K562 (cell line): ENCODE measurements around the gene KTI12. TPM values are rescaled to one million over a fixed set of nuclear protein-coding genes. Genes with fewer than 3 reads are reported as not detected.
A peak's percentile ranks its signal among the peaks of the same experiment; 100 is the strongest.

Experiments
- ATAC-seq: fragments of 200-7000 bp; cut with Tn5 transposase; 3 replicates; pipeline ENCODE4 v1.9.1; 2020; ENCODE audit warnings: moderate library complexity
- BruUV-seq: library from RNA; stranded (reverse); fragments of 400-500 nt; replicated peaks from 2 replicates; lab custom pipeline; 2021; lab: Mats Ljungman, UMichigan
- CTCF ChIA-PET: fragments of 300-600 bp; formaldehyde crosslinking; extraction: SDS; loops from one replicate; lab custom pipeline; 2021; ENCODE audit warnings: low intra/inter-chr PET ratio; lab: Yijun Ruan, JAX
- POLR2A ChIA-PET: fragments of 300-600, 350-650 bp; sonication (Branson Sonifier 250); formaldehyde crosslinking; extraction: SDS; loops from one replicate; lab custom pipeline; 2021; ENCODE audit warnings: antibody characterized with exemption, inconsistent platforms; lab: Yijun Ruan, JAX
- DNase-seq, 4 experiments: peaks; one replicate each; pipeline versions ENCODE4 v3.0.0 to v3.0.0-alpha.2; 2011 to 2018; ENCODE audit warnings: low spot score in 3 of 4, mixed read lengths in 3 of 4; ENCODE audit errors: extremely low read depth in 1 of 4
- FAIRE-seq: peaks from 2 replicates; lab custom pipeline; 2011; peaks lifted over from hg19 to GRCh38; lab: Jason Lieb, UNC
- H2AFZ ChIP-seq: 2 replicates; pipeline ENCODE4 v1.6.0; 2011; ENCODE audit warnings: low read depth, low read length, control low read depth, inconsistent platforms
- H3K27ac ChIP-seq: fragments of 200-600 bp; 3 replicates; pipeline ENCODE4 v1.8.0; 2011; ENCODE audit warnings: low read depth, mild to moderate bottlenecking, control low read depth, inconsistent platforms, low read length, moderate library complexity, mixed read lengths; ENCODE audit errors: extremely low read depth
- H3K27me3 ChIP-seq, 2 experiments: fragments of 300-600 bp in 1 of 2; 2 replicates in 1 of 2; 3 replicates in 1 of 2; pipeline versions ENCODE4 v1.6.0 to v1.8.0; 2011; ENCODE audit warnings: inconsistent platforms in 2 of 2, low read length in 2 of 2, mild to moderate bottlenecking in 1 of 2, mixed read lengths in 1 of 2, moderate library complexity in 1 of 2; ENCODE audit not compliant: control insufficient read depth in 2 of 2, insufficient read depth in 2 of 2
- H3K36me3 ChIP-seq: fragments of 300-600 bp; 3 replicates; pipeline ENCODE4 v1.8.0; 2011; ENCODE audit warnings: mild to moderate bottlenecking, low read length, inconsistent platforms; ENCODE audit not compliant: control insufficient read depth, insufficient read depth
- H3K4me1 ChIP-seq, 2 experiments: fragments of 200-600 bp in 1 of 2; replicated peaks in 1 of 2; 2 replicates in 1 of 2; 3 replicates in 1 of 2; pipeline versions ENCODE4 v1.5.1 to v1.8.0; 2011; ENCODE audit warnings: inconsistent platforms in 2 of 2, low read length in 2 of 2, mild to moderate bottlenecking in 1 of 2, mixed read lengths in 1 of 2, moderate library complexity in 1 of 2; ENCODE audit not compliant: control insufficient read depth in 2 of 2, insufficient read depth in 2 of 2
- H3K4me2 ChIP-seq: 2 replicates; pipeline ENCODE4 v1.6.1; 2011; ENCODE audit warnings: low read length, control low read depth, inconsistent platforms, mixed read lengths; ENCODE audit not compliant: insufficient read depth
- H3K4me3 ChIP-seq: fragments of 200-600 bp; sonication (generic), shearing (Covaris generic); 2 replicates; pipeline ENCODE4 v1.5.1; 2016; ENCODE audit warnings: control low read depth, inconsistent platforms
- H3K79me2 ChIP-seq: fragments of 200-600 bp; 3 replicates; pipeline ENCODE4 v1.8.0; 2011; ENCODE audit warnings: low read length, inconsistent platforms; ENCODE audit not compliant: control insufficient read depth, insufficient read depth
- H3K9ac ChIP-seq, 2 experiments: 2 replicates each; pipeline versions ENCODE4 v1.6.0 to v1.6.1; 2011; ENCODE audit warnings: low read depth in 2 of 2, low read length in 2 of 2, control low read depth in 1 of 2, inconsistent platforms in 1 of 2, mild to moderate bottlenecking in 1 of 2, mixed read lengths in 1 of 2; ENCODE audit not compliant: insufficient read depth in 1 of 2
- H3K9me1 ChIP-seq: one replicate; pipeline ENCODE4 v1.6.0; 2011; ENCODE audit warnings: inconsistent platforms, mild to moderate bottlenecking, low read length, moderate library complexity; ENCODE audit not compliant: control insufficient read depth, insufficient read depth
- H3K9me3 ChIP-seq: replicated peaks from 2 replicates; pipeline ENCODE4 v1.5.1; 2011; ENCODE audit warnings: low read depth, low read length, inconsistent platforms; ENCODE audit not compliant: control insufficient read depth, insufficient read depth
- H4K20me1 ChIP-seq: replicated peaks from 2 replicates; pipeline ENCODE4 v1.6.1; 2011; ENCODE audit warnings: low read length, inconsistent platforms, mixed read lengths; ENCODE audit not compliant: control insufficient read depth, insufficient read depth
- NCOA4 ChIP-seq: fragments of 450-650 bp; IDR thresholded peaks from 2 replicates; pipeline ENCODE4 v1.6.1; 2018; ENCODE audit warnings: mild to moderate bottlenecking; ENCODE audit not compliant: partially characterized antibody
- NR1H2 ChIP-seq: sonication (generic); formaldehyde crosslinking; IDR thresholded peaks from 2 replicates; pipeline ENCODE4 v1.4.0; 2020; ENCODE audit warnings: mild to moderate bottlenecking, missing genetic modification reagents
- ZBTB7A ChIP-seq: IDR thresholded peaks from 2 replicates; pipeline ENCODE4 v1.6.1; 2011; ENCODE audit warnings: low read depth, mild to moderate bottlenecking, low read length, moderate library complexity, borderline replicate concordance; ENCODE audit not compliant: control insufficient read depth
- WGBS: fragments of 100-300 bp; shearing (Covaris generic); methylation state at CpG from one replicate; pipeline ENCODE4 v1.1.6; 2016; ENCODE audit warnings: low coverage, mixed read lengths; ENCODE audit not compliant: insufficient coverage; ENCODE audit errors: missing lambda C conversion rate; 5-methylcytosine and 5-hydroxymethylcytosine counted together
- in situ Hi-C: fragments of 300-500 bp; cut with MboI; formaldehyde crosslinking; loops from 4 replicates; pipeline ENCODE4 v1.15.0; 2018; ENCODE audit warnings: inconsistent platforms, mixed read lengths
- intact Hi-C: fragments of 100-400 bp; cut with micrococcal nuclease; formaldehyde crosslinking; loops from 2 replicates; pipeline ENCODE4 v1.14.2; 2022
- polyA plus RNA-seq, 8 experiments: library from polyadenylated mRNA; depleted of rRNA in 4 of 8; stranded (reverse) in 5 of 8; unstranded in 3 of 8; fragments of >200 nt; fragmentation: Nextera tagmentation in 2 of 8; fragmentation: Illumina TruSeq in 1 of 8; extraction: Ambion mirVana in 2 of 8; extraction: Trizol in 1 of 8; gene quantifications; 2 replicates each; pipeline versions ENCODE4 v1.2.1 to v1.2.3, GENCODE V29; 2011 to 2014; ENCODE audit warnings: inconsistent platforms in 1 of 8, missing spikeins in 1 of 8
- total RNA-seq, 7 experiments: library from RNA; depleted of rRNA in 6 of 7; stranded (reverse); fragments of >200 nt in 6 of 7; fragmentation: Illumina TruSeq in 2 of 7; extraction: Trizol in 2 of 7; gene quantifications; 2 replicates each; pipeline versions ENCODE4 v1.2.1 to v1.2.3, GENCODE V29; 2011 to 2021; ENCODE audit warnings: low replicate concordance in 1 of 7

Gene KTI12
- total and polyA plus RNA-seq, 9 of the 15 experiments (the other 6 are each of a cell fraction or from before 2014, with no cell fraction given), result 3.1 to 22.8 (median 11.6) TPM

DNA sequence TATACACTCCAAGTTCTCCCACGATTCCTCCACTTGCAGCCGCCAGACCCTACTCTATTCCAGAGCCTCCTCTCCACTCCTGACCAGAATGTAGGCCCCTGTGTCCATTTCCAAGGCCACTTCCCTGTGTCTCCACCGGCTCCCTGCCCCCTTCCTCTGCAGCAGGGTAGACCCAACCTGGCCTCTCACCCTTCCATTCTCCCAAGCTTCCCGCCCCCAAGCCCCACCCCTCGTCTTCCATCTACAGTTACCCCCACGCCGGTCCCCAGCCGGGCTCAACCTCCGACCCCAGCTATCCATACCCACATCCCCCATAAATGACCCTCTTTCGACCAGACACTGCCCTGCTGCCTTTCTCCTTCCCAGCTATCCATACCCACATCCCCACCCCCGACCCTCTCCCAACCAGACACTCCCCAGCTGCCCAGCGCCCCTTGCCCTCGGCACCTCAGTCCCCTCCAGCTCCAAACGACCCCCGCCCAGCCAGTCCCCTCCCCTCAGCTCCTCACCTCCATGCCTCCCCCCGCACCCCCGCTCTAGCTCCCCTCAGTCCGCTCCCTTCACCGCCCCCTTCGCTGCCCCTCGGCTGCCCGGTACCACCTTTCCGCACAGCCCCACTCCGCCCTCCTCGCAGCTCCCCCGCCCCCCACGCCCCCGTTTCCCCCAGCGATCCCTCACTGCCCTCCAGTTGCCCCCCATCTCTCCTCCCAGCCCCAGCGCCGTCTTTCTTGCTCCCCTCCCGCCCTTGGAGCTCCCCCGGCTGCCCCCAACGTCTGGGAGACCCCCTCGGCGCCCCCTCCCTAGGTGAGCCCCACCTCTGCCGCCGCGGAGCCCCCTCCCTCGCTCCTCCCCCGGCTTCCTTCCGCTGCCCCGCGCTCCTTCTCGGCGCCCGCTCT, 43.8 kb downstream of the KTI12 start:
- Histone ChIP-seq H3K9me1 (no peaks in the 10 kb centered on the region), H3K9me3 (no peaks in the 10 kb centered on the region), H3K4me3 (peak overlapping the region; percentile 50), H4K20me1 (no peaks in the 10 kb centered on the region), H3K4me2 (peak overlapping the region; percentile 40; the same call in 1 of the 2 replicates), H3K4me1 (peaks cover 0 to 11% of the 10 kb centered on the region in 2 experiments; a peak in 3 of 5 replicates), H3K36me3 (no peaks in the 10 kb centered on the region), H2AFZ (peak overlapping the region; percentile 75), H3K9ac (peak overlapping the region in 1 of 2 experiments; percentile 87; a peak in 2 of 4 replicates), H3K27me3 (peaks cover 20 to 43% of the 10 kb centered on the region in 2 experiments), H3K27ac (no peak overlapping the region), H3K79me2 (no peaks in the 10 kb centered on the region)
- 13% methylated on average over 16 of the region's 47 CpGs for WGBS
- BruUV-seq, result no TSS peak
- ChIA-PET POLR2A (interaction anchor here (0.6 to 0.7 kb wide), 3 partner anchors 9 to 758 kb away, joined by 3 read pairs; no protein-coding TSS in a partner anchor), CTCF (interaction anchor here (0.6 kb wide), 1 partner anchor 38 kb away, joined by 3 read pairs; no protein-coding TSS in a partner anchor)
- no peak for ATAC-seq
- FAIRE-seq, result no peak
- intact Hi-C loops (no loop called here), in situ Hi-C loops (loop anchor here (10.0 kb wide), 1 partner anchor 55 kb away; no protein-coding TSS in a partner anchor)
- peak in 1 of 4 experiments; percentile 22 for DNase-seq
- TF ChIP-seq NCOA4 (no peak), NR1H2 (CRISPR knock-in tag) (no peak), ZBTB7A (0 out of 2 replicates have a peak, but pooled peaks have one; percentile 10)
